GM21737 (cell line): Measurements from ENCODE around the gene HOXB6.

Source experiments
- ATAC-seq: cut with Tn5 transposase; IDR thresholded peaks from one replicate; pipeline ENCODE4 v1.9.1; 2021; ENCODE audit warnings: mild to moderate bottlenecking, moderate library complexity; ENCODE audit not compliant: unreplicated experiment

The HOXB6 gene

DNA sequence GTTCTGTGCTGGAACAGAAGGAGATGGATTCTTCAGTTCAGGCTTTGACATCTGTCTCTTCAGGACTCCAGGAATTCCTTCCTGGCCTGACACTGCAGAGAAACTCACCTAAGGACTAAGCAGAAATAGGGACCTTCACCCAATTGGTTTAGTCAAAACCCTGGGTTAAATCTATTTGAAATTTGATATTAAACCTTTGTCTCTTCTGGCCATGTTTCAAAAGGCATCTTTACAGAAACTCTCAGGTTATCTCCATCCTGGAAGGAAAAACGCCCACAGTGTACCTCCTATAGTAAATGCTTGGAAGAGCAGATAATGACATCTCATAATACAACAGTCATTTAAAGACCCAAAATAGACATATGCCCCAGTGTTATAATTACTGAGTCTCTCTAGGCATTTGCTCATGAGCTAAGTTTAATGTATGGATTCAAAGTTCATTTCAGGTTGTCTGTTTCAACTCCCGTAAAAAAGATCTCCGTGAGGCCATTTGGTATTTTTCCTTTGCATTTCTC, 21.0 kb downstream of the HOXB6 start:
- no peak for ATAC-seq

DNA sequence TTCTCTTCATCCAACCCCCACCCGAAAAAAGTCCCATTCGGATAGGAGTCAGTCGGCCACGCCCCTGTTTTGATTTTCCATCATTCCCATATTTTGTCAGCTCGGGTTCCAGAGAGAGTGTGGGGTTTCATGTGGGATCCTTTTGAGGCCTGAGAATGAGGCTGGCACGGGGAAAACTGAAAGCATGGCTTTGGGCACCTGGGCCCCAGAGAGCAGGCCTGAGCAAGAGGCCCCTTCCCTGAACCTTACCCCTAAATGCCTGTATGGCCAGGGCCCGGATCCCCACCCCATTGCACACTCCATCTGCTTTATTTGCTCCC, 22.1 kb downstream of the HOXB6 start:
- no peak for ATAC-seq

DNA sequence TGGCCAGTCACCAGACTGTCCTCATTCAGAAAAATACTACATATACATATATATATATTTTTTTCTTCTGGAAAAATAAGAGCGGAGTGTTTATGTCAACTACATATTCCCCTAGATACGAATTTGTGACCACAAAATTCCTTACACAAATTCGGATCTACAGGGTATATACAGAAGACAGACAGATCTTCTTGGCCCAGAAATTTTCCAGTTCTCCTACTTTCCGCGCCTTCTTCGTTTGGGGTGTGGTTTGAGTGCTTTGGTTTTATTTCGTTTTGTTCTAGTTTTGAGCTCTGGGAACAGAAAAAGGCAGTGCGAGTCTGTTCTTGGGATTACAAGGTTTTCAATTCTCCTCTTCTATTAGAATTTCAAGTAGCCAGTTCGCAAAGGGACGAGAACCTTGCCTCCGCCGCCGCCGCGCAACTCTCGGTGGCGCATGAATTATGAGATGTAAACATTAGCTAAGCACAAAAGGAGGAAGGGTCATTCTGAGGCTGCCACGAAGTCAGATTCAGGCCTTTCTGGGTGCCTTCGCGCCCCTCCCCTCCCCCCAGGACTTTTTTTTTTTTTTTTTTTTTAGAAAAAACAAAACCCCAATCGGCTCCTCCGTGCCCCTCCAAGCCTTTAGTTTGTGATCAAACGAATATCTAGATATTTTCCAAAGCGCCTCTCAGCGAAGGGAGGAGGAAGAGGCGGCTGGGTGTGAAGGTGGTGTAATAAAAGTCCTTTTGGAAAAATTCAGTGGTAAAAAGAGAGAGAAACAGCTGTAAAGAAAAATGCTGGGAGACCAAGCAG, 24.8 kb downstream of the HOXB6 start:
- no peak for ATAC-seq

DNA sequence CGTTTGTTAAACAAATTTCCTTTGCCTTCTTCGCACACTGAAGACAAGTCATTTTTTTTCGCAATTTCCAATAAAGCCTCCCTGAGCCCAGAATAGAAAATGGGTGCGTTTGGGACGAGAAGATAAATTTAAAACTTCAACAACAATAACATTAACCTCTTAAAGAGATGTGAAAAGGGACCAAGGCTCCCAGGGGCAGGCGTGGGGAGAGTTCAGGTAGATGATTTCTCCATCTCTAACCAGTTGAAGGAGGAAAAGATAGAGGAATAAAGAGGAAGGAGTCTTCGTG, 25.4 kb downstream of the HOXB6 start:
- no peak for ATAC-seq

DNA sequence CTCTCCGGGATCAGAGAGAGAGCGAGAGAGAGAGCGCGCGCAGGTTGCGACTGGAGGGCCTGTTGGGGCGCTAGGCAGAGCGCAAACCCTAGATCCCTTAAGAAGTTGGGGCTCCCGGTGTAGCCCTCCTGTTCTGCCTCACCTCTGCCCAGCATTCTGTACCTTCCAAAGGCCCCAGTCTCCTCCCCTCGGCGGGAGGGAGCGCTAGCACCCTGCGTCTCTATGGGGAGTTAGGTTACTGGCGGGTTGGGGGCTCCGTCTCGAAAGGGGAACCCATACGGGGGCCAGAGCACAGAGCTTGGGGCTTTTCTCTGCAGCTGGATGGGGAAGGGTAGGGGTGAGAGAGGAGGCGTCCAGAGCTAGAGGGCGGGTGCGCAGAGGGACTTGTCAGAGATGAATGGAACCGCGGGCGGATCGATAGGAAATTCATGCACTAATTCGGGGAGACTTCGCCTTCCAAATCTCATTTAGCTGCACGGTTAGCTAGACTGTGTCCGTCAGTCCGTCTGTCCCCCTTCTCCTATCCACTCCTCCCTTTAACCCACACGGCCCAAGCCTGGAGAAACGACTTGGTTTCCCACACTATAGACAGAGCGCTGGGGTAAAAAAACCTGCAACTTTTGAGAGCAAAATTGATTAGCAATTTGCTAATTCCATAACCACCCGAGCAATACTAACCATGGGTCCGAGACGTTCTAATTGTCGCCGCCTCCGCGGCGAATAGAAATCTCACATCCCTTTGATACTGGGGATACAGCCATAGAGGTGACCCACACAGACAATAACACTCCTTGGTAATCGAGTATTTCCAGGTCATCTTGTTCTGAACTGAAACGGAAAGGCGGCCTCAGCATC, 25.9 kb downstream of the HOXB6 start:
- no peak for ATAC-seq

DNA sequence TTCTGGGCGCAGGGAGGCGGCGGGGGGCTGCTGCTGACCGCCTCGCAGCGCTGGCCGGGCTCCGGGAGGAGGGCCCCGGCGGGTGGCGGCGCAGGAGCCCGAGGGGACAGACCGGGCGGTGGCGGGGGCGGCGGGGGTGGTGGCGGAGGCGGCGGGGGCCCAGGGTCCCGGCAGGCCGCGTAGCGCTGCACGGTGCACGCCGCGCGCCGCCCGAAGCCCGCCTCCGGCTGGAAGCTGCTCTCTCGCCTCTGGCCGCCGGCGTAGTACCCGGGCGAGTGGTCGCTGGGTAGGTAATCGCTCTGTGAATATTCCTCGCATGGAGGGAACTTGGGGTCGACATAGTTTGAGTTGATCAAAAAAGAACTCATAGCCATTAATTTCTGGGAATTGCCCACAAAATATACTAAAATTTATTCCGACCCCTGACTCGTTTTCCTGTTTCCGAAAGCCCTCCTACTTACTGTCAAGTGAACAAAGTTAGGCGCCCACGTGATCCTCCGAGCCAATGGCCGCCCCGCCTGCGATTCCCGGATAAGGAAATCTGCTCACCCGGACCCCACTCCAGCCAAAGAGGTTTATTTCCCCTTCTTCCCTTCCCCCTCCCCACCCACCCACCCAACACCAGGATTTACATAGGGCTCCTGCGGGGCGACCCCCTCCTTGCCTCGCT, 26.7 kb downstream of the HOXB6 start, which contains the start of gene HOXB4:
Gene HOXB4 (minus strand): TSS at position 405 of the 670 bp plus-strand sequence. CDS start 31 bp downstream, at position 374.
- no peak for ATAC-seq

DNA sequence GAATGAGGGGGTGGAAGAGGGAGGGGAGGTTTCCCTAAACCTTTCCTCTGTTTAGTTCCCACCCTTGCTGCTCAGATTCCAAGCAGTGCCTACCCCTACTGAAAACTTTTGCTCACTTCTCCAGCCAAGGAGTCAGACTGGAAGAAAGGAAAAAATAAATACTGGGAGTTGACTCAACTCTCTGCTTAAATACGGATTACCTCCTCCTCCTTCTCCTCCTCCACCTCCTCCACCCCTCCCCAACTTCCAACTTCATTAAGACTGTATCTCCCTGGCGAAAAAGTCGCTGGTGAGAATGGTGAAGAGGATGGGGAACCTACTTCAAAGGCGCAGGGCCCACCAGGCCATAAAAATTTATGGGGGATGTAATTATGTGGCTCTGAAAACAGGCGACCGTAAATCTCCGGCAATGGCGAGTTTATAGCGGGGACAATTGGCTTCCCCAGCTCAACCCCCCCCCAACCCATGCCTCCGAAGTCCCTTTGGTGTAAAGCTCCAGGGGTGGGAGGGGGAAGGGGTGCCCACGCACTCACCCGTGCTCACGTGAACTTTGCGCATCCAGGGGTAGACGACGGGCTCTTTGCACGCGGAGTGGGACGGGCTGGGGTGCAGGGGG, 27.3 kb downstream of the HOXB6 start:
- ATAC-seq = no peak

DNA sequence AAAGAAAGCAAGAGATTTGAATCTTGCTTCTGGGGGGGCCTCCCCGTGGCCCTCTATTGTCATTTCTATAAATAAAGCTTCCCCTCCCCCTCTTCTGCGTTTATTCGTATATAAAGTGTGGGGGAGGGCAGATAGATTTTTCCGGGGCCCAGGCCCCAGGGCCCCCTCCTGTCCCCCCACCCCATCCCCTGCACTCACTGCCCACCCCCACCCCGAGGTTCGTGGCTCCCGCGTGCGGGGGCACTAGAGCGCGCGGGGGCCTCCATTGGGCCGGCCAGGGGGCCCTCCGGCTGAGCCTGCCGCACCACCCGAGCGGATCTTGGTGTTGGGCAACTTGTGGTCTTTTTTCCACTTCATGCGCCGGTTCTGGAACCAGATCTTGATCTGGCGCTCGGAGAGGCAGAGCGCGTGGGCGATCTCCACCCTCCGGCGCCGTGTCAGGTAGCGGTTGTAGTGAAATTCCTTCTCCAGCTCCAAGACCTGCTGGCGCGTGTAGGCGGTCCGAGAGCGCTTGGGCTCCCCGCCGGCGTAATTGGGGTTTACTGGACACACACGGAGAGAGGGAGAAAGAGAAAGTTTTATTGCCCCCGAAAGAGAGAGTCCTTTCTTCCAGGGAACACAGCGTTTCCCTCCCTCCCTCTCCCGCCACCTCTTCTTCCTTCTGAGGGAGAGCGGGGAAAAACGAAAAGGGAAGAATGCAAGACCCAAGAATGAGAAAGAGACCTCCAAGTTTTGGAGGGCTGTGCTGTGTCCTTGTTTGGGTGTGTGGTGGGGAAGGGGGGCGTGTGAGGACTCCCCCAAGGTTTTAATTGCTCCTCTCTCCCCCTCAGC, 28.1 kb downstream of the HOXB6 start:
- no peak for ATAC-seq

DNA sequence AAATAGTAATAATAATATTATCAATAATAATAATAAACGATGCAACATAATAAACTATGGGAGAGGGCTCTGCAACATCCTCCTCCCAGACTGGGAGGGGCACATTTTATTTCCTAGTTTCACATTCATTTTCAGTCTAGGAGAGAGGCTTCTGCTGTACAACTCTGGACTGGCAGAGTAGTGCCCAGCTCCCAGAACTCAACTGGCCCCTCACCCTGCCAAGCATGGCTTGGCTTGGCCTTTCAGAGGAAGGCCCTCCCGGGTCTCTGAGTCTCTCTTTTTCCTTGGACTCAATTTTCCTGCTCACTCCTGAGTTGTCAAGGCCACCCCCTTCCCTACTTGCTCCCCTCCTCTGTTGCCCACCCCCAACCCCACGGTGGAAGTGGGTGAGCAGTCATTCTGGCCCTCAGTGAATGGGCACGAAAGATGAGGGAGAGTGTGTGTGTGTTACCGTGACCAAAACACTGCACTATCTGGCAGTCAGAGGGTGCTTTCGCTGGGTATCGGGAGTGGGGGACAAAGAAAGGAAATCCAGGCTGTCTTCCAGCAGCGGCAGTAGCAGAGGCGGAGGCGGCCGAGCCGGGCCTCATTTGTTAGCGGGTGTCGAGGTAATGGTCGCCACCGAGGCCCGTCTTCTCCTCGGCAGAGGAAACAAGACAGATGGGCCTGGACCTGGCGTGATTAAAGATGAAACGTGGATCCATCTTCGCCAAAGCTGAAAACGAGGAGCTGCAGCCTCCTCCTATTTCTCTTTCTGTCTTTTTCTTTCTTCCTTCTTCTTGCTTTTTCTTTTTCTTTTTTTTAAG, 28.9 kb downstream of the HOXB6 start:
- ATAC-seq = no peak

DNA sequence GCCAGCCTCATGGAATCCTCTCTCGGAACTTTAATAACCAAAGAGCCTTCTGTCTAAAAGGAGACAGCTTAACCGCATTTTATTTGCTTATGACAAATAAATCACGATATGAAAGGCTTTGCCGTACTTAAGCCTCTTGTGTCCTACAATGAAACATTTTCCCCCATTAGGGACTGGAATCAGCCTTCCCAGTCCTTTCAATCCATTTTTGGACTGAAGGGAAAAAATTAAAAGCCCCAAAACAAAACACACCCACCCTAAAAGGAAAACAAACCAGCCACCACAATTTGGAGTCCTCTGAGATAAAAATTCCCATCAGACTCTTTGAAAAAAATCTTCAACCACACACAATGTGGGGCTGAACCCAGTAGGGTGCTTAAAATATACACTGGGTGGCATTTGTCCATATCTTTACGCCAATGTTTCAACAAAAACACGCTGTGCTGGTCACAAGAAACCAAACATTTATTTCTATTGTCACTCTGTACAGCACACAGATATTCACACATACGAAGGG, 29.7 kb downstream of the HOXB6 start:
- no peak for ATAC-seq

DNA sequence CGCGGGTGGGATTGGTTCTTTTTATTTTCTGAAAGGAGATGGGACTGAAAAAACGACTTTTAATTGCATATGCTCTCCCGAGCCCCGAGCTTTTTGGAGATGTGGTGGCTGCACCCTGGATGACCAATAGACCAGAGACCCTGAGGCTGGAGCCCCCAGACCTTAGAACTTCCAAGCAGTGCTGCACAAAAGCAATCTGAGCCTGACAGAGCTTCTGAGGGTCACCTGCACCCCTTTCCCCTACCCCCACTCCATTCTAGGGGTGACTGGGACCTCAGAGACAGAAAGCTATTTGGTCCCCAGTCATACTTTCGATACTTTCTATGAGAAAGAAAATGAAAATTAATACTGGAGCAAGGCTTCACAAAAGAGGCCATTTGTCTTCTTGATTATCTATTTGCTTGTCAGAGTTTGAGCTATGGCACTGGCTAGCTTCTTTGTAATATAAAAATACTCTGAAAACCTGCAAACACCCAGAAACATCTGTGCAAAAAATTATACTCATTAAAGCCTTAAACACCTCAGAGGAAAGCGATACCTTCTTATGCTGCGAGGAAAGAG, 30.2 kb downstream of the HOXB6 start:
- ATAC-seq = no peak

DNA sequence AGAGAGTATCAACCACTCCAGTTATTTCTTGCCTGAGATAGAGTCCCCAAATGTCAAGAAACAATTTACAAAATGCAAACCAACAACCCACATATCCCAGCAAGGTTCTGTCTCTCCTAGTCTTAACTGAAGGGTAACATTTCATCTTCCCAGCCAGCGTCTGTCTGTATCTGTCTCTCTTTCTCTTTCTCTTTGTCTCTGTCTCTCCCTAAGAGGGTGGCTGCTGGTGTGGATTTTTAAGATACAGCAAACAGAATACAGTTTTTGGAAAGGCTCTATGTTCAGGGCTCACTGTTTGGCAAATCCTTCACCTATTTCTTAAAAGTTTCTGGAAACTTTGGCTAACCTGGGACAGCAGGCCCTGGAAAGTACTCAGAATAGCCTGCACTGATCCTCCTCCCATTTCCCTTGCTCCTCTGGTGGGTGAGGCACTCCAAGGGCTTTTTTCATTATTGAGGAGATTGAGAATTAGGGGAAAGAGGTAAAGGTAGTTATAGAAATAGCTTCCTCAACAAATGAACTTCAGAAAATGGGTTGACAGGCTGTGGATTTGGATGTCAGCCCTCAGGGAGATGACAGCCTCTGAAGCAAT, 32.9 kb downstream of the HOXB6 start:
- ATAC-seq = no peak

DNA sequence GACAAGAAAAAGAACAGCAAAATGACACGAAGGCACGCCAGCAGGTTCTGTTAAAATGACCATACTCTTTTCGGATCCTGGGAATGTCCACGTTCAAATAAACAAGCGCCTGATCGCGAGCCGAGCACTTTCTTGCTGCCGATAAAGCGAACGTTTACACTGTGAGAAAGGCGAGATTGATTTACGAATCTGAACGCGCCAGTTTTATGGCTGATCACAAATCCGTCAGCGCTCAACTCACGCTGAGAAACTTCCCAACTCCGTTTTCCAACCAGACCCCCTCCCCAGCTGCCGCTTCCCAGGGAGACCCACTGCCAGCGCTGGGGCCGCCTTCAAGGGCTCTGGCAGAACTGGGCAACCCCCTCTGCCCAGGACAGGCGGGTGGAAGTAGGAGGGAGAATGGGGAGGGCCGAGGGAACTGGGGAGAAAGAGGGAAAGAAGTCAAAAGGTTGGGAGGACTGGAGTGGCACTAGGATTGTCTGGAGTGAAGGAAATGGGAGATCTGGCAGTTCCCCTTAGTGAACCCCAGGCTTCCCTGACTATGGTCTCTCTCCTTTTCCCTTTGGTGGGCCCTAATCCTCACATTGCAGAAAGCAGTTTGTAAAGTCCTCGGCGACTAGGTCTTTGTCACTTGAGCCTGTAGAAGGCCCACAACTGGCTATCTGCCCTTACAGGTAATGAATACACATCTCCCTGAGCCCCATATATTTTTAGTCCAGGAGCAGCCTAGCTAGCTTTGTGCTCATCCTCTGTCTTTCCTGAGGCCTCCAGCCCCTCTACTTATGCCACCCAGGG, 33.6 kb downstream of the HOXB6 start:
- ATAC-seq = no peak

DNA sequence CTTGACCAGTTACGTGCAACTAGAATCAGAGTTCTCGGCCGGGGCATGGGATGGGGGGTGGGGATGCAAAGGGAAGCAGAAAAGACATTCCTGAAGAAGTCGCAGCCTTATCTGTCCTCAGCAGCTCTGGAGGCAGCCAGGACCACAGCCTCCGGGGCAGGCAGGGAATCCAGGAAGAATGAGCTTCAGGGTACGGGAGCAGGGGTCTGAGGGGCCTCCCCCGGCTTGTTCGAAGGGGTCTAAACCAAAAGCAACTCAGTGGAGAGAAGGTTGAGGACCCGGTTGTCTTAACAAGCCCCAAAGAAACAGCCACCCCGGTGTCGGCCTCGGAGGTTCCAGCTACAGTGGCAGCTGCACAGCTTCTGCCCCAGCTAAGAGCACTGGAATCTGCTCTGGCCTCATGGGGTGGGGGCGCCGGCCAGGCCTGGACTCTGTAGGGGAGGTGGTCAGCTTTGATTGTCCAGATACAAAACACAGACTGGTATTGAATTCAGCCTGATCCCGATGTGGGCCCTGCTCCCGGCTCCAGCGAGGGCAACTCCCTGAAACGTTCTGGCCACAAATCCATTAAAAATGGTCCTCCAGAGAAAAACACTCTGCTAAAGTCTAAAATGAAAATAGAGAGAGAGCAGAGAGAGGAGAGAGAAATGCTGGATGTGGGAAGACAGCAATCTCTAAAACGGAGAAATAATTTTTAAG, 34.3 kb downstream of the HOXB6 start:
- ATAC-seq = no peak

DNA sequence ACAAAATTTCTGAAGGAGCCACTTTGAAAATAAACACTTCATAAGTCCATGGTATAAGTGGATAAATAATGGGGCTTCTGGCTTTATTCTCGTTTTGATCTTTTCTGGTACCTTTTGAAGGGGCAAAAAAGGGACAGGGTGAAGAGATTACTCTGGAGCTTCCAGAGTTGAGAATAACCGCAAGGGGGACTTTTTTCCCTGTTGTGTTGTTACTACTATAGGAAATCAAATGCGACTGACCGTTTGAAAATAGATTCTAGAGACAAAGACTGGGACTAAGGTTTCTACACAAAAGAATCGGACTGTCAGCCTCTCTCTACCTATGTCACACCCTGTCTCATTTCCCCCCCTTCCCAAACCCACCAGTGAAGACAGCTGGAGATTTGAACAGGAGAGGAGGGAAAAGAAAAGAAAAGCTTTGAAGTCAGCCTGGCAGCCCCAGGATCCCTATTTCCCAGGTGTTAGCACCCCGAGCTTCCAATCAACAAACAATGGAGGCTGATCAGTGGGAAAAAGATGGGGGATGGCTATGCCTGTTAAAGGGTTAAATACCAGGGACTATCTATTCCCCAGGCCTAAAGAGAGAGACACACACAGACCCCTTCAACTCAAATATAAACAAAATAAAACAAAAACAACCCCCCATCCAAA, 35.0 kb downstream of the HOXB6 start:
- ATAC-seq = no peak

DNA sequence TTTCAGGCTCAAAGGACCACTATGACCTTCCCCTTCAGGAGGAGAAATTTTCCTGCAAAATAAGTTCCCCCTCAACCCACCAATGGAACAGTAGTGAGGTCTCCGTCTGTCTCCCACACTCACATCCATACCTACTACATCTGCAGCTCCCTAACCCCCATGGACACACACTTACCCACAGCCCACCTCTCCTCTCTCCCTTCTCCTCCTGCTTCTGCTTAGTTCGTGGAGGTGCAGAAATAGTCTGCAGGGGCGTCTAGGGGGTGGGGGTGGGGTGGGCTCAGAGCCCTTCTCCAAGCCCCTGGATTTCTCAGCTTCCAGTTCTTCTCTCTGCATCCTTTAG, 35.6 kb downstream of the HOXB6 start:
- ATAC-seq = no peak
